K562 (cell line): Measurements from ENCODE around the gene ZSWIM7. TPM values are rescaled to one million over a fixed set of nuclear protein-coding genes. Genes with fewer than 3 reads are reported as not detected.

Experiments used
- MGA ChIP-seq: fragments of 450-650 bp; IDR thresholded peaks from 2 replicates; pipeline ENCODE4 v1.6.1; 2016; ENCODE audit warnings: mild to moderate bottlenecking, moderate library complexity
- polyA plus RNA-seq, 8 experiments: library from polyadenylated mRNA; depleted of rRNA in 4 of 8; stranded (reverse) in 5 of 8; unstranded in 3 of 8; fragments of >200 nt; fragmentation: Nextera tagmentation in 2 of 8; fragmentation: Illumina TruSeq in 1 of 8; extraction: Ambion mirVana in 2 of 8; extraction: Trizol in 1 of 8; gene quantifications; 2 replicates each; pipeline versions ENCODE4 v1.2.1 to v1.2.3, GENCODE V29; 2011 to 2014; ENCODE audit warnings: inconsistent platforms in 1 of 8, missing spikeins in 1 of 8
- total RNA-seq, 7 experiments: library from RNA; depleted of rRNA in 6 of 7; stranded (reverse); fragments of >200 nt in 6 of 7; fragmentation: Illumina TruSeq in 2 of 7; extraction: Trizol in 2 of 7; gene quantifications; 2 replicates each; pipeline versions ENCODE4 v1.2.1 to v1.2.3, GENCODE V29; 2011 to 2021; ENCODE audit warnings: low replicate concordance in 1 of 7

The ZSWIM7 gene
- total and polyA plus RNA-seq, 9 of the 15 experiments (the other 6 are each of a cell fraction or from before 2014, with no cell fraction given): 5.9 to 18.7 (median 9.5) TPM

GRCh38 chr17:15979013-15979412, 20.5 kb downstream of the ZSWIM7 start (continued):
- peak; percentile 45; the same call in 1 of the 2 replicates for TF ChIP-seq MGA
